OCI-LY1 (cell line): ENCODE measurements around the gene CAMTA1.

Source experiments
- EZH2 ChIP-seq: fragments of 200-600 bp; sonication (generic), shearing (Covaris generic); IDR thresholded peaks from 2 replicates; pipeline ENCODE4 v1.8.0; 2017; ENCODE audit warnings: borderline replicate concordance, mixed run types, mild to moderate bottlenecking, antibody characterized with exemption, low read length, moderate library complexity, mixed read lengths
- TF ChIP-seq, protein P1 (sequence below): fragments of 200-600 bp; sonication (generic), shearing (Covaris generic); IDR thresholded peaks from 2 replicates; pipeline ENCODE4 v1.5.1; 2017; ENCODE audit warnings: mild to moderate bottlenecking, antibody characterized with exemption, low read length, moderate library complexity, mixed read lengths

DNA sequence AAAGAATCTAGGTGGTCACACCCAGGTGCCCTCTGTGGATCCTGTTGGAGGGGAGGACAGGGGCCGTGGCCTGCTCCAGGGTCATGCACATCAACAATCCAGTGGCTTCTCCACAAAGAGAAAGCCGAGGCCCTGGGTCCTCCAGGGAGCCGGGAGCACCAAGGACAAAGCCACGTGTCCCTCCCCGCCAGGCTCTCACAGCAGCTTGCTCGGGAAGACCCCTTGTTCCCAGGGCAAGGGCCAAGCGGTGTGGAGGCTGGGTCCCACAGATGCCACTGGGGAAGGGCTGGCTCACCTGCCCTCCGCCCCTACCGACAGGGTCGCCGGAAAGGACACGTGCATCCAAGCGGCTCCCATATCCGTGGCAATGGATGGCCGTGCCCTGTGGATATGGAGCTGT is 793.0 kb downstream of the CAMTA1 start:
- TF ChIP-seq, protein P1, sequence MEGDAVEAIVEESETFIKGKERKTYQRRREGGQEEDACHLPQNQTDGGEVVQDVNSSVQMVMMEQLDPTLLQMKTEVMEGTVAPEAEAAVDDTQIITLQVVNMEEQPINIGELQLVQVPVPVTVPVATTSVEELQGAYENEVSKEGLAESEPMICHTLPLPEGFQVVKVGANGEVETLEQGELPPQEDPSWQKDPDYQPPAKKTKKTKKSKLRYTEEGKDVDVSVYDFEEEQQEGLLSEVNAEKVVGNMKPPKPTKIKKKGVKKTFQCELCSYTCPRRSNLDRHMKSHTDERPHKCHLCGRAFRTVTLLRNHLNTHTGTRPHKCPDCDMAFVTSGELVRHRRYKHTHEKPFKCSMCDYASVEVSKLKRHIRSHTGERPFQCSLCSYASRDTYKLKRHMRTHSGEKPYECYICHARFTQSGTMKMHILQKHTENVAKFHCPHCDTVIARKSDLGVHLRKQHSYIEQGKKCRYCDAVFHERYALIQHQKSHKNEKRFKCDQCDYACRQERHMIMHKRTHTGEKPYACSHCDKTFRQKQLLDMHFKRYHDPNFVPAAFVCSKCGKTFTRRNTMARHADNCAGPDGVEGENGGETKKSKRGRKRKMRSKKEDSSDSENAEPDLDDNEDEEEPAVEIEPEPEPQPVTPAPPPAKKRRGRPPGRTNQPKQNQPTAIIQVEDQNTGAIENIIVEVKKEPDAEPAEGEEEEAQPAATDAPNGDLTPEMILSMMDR: no peak
- TF ChIP-seq EZH2: no peak
